Activated CD4-positive, alpha-beta T cell treated with anti-CD3 and anti-CD28 coated beads, Interleukin-2, amount 50 U/mL, for 24 hours (primary cell): ENCODE measurements around the gene INHBB.
"Not testable (repeated sequence)": the region's sequence is repeated elsewhere in the genome, so short reads cannot be mapped to it uniquely, and the experiment has no call there.

ENCODE experiments used
- DNase-seq, 2 donors: peaks; one replicate each; pipeline ENCODE4 v3.0.0-alpha.2; 2020; ENCODE audit warnings: low read depth in 1 of 2, low spot score in 1 of 2

INHBB gene

DNA sequence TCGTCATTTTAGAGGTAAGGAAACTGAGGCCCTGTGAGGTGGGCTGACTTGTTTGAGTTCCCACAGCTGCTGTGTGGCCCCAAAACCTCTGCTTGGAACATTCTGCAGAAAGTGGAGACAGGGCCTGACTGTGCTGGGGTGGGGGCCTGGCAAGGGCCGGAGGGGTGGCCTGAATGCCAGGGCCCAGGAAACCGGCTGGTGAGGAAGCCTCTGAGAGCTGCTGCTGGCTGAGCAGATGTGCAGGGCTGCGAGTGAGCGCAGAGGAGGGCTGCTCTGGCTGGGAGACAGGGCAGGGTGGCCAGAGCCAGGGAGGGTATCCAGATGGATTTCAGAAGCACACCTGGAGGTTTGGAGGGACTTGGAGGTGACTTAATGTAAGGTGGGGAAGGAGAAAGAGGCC lies 29.9 kb upstream of the INHBB start:
- no peak for DNase-seq

DNA sequence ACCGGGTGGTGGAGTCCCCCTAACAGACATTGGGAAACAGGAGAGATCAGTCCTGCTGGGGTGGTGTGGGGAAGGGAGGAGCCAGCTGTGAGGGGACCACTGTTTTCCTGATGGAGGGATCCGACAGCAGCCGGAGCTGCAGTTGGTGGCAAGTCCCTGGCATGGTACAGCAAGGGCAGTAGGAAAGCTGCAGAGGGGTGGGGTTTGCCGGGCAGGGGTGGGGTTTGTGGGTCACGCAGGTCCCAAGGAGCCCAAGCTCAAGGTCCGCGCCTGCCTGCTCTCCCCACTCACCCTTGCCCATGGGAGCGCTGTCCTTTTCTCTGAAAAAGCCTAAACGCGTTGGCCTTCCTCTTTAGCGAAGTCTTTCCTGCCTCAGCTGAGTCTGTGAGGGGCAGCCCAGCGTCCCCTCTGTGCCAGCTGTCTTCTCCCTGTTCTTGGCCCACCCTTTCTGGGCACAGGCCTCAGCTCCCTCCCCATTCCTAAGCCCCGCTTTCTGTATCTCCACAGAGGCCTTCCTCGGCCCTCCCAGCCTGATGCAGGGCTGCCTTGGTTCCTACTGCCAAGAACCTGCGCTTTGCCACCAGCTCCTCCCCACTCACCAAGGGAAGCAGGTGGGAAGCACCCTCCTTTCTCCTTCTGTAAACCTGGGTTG lies 29.3 kb upstream of the INHBB start:
- DNase-seq: no peak

DNA sequence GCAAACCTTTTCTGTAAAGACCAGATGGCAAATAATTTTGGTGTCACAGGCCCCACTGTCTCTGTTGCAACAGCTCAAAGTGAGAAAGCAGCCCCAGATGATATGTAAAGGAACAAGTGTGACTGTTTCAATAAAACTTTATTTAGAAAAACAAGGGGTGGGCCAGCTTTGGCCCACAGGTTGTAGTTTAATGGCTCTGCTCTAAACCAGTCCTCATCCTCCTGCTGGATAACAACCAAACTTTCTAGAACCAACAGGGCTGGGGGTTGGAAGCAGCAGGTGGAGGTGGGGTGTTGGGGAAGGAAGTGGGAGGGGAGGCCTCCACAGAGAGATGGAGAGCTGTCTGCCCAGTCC lies 28.8 kb upstream of the INHBB start:
- no peak for DNase-seq

DNA sequence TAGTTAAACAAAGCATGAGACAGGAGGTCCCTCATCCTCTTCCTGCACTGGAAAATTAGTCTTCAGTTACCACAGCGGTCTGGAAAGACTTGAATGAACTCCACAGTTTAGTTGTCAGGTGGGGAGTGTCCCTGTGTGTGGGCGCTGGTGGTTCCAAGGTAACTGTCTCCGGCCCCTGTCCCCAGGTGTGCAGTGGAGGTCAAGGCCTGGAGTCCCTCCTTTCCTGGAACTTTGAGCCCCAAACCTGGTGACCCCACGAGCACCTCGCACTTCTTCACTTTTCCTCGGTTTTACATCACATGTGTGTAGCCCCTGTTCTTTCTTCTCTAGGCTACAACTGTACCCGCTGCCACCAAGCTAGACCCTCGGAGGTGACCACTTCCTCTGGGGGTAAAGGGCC lies 28.0 kb upstream of the INHBB start:
- DNase-seq: no peak

GRCh38 chr2:120318626-120319025 lies 27.3 kb upstream of the INHBB start:
- no peak for DNase-seq

- DNase-seq: no peak
Measured at GRCh38 chr2:120319123-120319522, 26.8 kb upstream of the INHBB start.

GRCh38 chr2:120319686-120320317 lies 26.1 kb upstream of the INHBB start:
- no peak for DNase-seq

- no peak for DNase-seq
Measured at GRCh38 chr2:120320318-120320851, 25.6 kb upstream of the INHBB start.

GRCh38 chr2:120320887-120321556 lies 24.9 kb upstream of the INHBB start:
- DNase-seq: not testable (repeated sequence)

- DNase-seq: no peak
Measured at GRCh38 chr2:120321721-120322284, 24.1 kb upstream of the INHBB start.

GRCh38 chr2:120322329-120322728 lies 23.6 kb upstream of the INHBB start:
- DNase-seq: no peak

- no peak for DNase-seq
Measured at GRCh38 chr2:120323214-120323613, 22.7 kb upstream of the INHBB start.

- DNase-seq: no peak
Measured at GRCh38 chr2:120323807-120324399, 22.0 kb upstream of the INHBB start.

- no peak for DNase-seq
Measured at GRCh38 chr2:120324933-120325332, 21.0 kb upstream of the INHBB start.

GRCh38 chr2:120326066-120326465 lies 19.9 kb upstream of the INHBB start:
- no peak for DNase-seq

- DNase-seq: no peak
Measured at GRCh38 chr2:120330946-120331822, 14.8 kb upstream of the INHBB start.

GRCh38 chr2:120331903-120332302 lies 14.0 kb upstream of the INHBB start:
- no peak for DNase-seq

- no peak for DNase-seq
Measured at GRCh38 chr2:120332384-120332783, 13.6 kb upstream of the INHBB start.

DNA sequence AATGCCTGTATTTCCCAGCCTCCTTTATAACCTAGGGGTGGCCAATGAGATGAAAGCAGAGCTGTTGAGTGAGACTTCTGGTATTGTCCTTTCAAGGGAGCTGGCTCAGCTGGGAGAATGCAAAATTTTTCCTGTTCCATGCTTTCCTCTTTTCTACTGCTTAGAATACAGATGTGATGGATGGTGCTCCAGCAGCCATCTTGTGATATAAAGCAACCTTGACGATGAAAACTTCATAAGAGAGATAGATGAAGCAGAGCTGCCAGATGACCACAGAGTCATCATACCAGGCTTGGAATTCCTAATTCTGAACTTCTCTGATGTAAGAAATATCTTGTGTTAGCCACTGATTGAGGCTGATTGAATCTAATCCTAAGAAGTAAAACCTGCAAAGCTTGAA lies 11.9 kb upstream of the INHBB start:
- no peak for DNase-seq

GRCh38 chr2:120336749-120337148 lies 9.2 kb upstream of the INHBB start:
- DNase-seq: no peak

DNA sequence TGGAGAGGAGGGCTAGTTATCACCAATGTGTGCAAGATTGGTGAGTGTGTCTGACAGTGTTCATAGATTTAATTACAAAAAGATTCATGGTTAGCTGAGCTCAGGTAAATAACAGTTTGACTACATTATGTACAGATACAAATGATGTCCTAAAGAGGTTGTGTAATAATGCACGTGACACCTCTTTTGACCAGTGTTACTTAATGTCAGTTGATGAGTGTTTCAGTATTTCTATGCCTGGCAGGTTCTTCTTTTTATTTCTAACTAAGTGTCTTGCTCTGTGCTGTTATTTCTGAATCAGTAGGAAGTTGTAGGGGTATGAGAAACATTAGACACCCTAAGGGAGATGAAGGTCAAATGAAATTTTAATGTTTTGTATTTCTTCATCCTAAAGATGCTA lies 7.9 kb upstream of the INHBB start:
- DNase-seq: no peak
